Mammary epithelial cell (primary cell): ENCODE measurements around the gene PRSS27.

Source experiments
- EZH2 ChIP-seq: IDR thresholded peaks from 2 replicates; pipeline ENCODE4 v1.6.1; 2012; ENCODE audit warnings: low read length, inconsistent platforms, borderline replicate concordance
- TF ChIP-seq, protein P1 (sequence below), 2 donors: IDR thresholded peaks in 1 of 2; conservative IDR thresholded peaks in 1 of 2; 2 replicates each; pipeline ENCODE4 v1.5.1; 2011 to 2012; ENCODE audit warnings: inconsistent platforms in 2 of 2, low read length in 2 of 2, mild to moderate bottlenecking in 2 of 2, control low read depth in 1 of 2, low read depth in 1 of 2; ENCODE audit not compliant: insufficient read depth in 1 of 2; ENCODE audit errors: extremely low read depth in 1 of 2

DNA sequence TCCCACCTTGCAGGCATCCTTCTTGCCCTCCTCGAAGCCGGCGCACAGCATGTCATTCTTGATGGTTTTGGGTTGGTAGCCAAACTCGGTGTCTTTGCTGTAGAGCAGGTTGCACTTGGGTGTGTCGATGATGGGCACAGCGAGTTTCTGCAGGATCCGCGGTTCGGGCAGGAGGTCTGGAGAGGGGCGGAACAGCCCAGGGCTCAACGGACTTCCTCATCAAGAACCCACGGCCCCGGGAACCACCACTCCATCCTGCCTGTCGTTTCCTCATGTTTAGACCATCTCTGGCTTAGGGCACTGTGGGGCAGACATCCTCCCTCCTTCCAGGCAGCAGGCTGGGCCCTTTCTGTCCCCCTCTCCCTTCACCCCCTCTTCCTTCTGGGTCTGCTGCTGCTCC lies 6.5 kb downstream of the PRSS27 start:
- TF ChIP-seq, protein P1, sequence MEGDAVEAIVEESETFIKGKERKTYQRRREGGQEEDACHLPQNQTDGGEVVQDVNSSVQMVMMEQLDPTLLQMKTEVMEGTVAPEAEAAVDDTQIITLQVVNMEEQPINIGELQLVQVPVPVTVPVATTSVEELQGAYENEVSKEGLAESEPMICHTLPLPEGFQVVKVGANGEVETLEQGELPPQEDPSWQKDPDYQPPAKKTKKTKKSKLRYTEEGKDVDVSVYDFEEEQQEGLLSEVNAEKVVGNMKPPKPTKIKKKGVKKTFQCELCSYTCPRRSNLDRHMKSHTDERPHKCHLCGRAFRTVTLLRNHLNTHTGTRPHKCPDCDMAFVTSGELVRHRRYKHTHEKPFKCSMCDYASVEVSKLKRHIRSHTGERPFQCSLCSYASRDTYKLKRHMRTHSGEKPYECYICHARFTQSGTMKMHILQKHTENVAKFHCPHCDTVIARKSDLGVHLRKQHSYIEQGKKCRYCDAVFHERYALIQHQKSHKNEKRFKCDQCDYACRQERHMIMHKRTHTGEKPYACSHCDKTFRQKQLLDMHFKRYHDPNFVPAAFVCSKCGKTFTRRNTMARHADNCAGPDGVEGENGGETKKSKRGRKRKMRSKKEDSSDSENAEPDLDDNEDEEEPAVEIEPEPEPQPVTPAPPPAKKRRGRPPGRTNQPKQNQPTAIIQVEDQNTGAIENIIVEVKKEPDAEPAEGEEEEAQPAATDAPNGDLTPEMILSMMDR (conservative IDR thresholded peaks at IDR 0.05 in 1 of 2, IDR thresholded peaks at IDR 0.05 in 1 of 2; ENCODE audit: extremely low read depth in 1 of 2, insufficient read depth in 1 of 2, low read depth in 1 of 2, low read length in 2 of 2): no peak
- TF ChIP-seq EZH2: no peak
